ENCODE results near the gene SDHAF1. TPM values are rescaled to one million over a fixed set of nuclear protein-coding genes. Genes with fewer than 3 reads are reported as not detected.
"Not testable (repeated sequence)": the region's sequence is repeated elsewhere in the genome, so short reads cannot be mapped to it uniquely, and the experiment has no call there.

Gene SDHAF1
- polyA plus RNA-seq, 3 donors = 10.6 to 15.7 (median 15.3) TPM

GRCh38 chr19:35977446-35978222 lies 17.4 kb upstream of the SDHAF1 start:
- no peak for DNase-seq (ENCODE audit: extremely low read depth in 1 of 11, low read depth in 9 of 11, low spot score in 4 of 11)

GRCh38 chr19:35978271-35978670 lies 16.7 kb upstream of the SDHAF1 start:
- no peak for DNase-seq (ENCODE audit: extremely low read depth in 1 of 11, low read depth in 9 of 11, low spot score in 4 of 11)

DNA sequence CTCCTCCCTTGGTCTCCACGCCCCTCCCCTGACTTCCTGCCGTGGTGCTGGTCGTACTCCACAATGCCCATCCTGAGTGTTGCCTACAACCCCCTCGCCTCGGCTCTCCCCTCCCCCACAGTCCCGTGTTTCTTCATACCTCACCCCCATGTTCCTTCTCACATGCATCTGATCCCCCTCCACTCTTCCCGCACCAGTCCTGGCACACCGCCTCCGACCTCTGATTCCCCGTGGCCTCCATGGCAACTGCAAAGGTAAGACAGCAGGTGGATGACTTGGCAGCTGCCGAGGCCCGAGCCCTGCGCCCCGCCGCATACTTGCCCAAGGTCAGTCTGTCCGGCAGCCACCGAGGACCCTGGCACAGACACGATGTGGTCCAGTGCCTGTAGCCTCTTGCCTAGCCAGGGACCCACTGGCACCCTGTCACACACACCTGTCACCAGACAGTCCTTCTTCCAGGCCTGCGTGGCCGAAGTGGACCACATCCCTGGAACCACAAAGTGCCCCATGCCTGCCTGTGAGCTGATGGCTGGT lies 16.1 kb upstream of the SDHAF1 start:
- DNase-seq (ENCODE audit: extremely low read depth in 1 of 11, low read depth in 9 of 11, low spot score in 4 of 11) = no peak

DNA sequence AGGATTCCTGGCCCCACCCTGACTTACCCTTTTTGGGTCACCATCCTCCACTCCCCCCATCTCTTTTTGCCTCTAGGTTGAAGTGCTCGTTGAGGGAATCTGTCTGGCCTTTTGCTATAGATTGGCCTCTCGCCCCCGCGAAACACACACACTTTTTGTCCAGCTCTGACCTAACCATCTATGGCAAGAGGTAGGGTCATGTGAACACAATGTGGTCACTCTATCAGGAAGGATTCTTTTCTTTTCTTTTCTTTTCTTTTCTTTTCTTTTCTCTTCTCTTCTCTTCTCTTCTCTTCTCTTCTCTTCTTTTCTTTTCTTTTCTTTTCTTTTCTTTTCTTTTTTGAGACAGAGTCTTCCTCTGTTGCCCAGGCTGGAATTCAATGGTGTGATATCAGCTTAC lies 14.0 kb upstream of the SDHAF1 start:
- not testable (repeated sequence) for DNase-seq (ENCODE audit: extremely low read depth in 1 of 11, low read depth in 9 of 11, low spot score in 4 of 11)

DNA sequence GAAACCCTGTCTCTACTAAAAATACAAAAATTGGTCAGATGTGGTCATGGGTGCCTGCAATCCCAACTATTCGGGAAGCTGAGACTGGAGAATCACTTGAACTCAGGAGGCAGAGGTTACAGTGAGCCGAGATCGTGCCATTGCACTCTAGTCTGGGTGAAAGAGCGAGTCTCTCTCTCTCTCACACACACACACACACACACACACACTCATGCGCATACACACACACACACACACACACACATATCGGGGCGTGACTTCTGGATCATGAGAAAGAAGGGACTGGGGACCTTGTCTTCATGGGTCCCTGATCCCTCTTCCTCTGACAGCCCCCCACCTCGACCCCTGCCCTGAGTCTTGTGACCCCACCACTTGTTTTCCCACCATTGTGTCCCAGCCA lies 11.8 kb upstream of the SDHAF1 start:
- DNase-seq (ENCODE audit: extremely low read depth in 1 of 11, low read depth in 9 of 11, low spot score in 4 of 11) = no peak

- no peak for DNase-seq (ENCODE audit: extremely low read depth in 1 of 11, low read depth in 9 of 11, low spot score in 4 of 11)
Observed at GRCh38 chr19:35986111-35986510, 8.9 kb upstream of the SDHAF1 start.

GRCh38 chr19:35986664-35987570 lies 8.1 kb upstream of the SDHAF1 start:
- no peak for DNase-seq (ENCODE audit: extremely low read depth in 1 of 11, low read depth in 9 of 11, low spot score in 4 of 11)

DNA sequence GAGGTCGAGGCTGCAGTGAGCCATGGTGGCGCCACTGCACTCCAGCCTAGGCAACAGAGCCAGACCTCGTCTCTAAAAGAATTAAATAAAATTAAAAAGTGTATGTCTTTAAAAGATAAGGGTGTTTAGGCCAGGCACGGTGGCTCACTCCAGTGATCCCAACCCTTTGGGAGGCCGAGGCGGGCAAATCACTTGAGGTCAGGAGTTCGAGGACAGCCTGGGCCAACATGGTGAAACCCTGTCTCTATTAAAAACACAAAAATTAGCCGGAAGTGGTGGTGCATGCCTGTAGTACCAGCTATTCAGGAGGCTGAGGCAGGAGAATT lies 7.5 kb upstream of the SDHAF1 start:
- DNase-seq (ENCODE audit: extremely low read depth in 1 of 11, low read depth in 9 of 11, low spot score in 4 of 11) = no peak

GRCh38 chr19:35988824-35989223 lies 6.2 kb upstream of the SDHAF1 start:
- DNase-seq (ENCODE audit: extremely low read depth in 1 of 11, low read depth in 9 of 11, low spot score in 4 of 11) = no peak

- DNase-seq (ENCODE audit: extremely low read depth in 1 of 11, low read depth in 9 of 11, low spot score in 4 of 11) = no peak
Observed at GRCh38 chr19:35990156-35990555, 4.8 kb upstream of the SDHAF1 start.

GRCh38 chr19:35990771-35991730 lies 3.9 kb upstream of the SDHAF1 start:
- DNase-seq (ENCODE audit: extremely low read depth in 1 of 11, low read depth in 9 of 11, low spot score in 4 of 11) = no peak

DNA sequence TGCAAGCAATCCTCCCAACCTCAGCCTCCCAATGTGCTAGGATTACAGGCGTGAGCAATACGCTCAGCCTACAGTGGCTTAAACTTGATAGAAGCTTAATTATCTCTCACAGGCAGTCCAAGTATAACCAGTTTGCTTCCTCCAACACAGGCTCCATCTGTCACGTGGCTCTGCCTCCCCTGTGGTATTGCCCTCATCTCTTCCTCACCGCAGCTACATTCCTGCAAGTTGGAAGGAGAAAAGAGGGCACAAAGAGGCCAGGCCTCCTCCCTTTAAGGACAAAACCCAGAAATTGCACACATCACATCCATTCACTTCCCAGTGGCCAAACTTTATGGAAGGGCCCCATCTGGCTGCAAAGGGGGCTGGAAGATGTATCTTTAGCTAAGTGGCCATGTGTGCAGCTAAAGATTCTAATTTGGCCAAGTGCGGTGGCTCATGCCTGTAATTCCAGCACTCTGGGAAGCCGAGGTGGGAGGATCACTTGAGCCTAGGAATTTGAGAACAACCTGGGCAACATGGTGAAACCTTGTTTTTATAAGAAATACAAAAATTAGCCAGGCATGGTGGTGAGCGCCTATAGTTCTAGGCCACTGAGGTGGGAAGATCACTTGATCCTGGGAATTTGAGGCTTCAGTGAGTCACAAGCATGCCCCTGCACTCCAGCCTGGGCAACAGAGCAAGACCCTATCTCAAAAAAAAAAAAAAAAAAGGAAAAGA lies 3.1 kb upstream of the SDHAF1 start:
- no peak for DNase-seq (ENCODE audit: extremely low read depth in 1 of 11, low read depth in 9 of 11, low spot score in 4 of 11)

DNA sequence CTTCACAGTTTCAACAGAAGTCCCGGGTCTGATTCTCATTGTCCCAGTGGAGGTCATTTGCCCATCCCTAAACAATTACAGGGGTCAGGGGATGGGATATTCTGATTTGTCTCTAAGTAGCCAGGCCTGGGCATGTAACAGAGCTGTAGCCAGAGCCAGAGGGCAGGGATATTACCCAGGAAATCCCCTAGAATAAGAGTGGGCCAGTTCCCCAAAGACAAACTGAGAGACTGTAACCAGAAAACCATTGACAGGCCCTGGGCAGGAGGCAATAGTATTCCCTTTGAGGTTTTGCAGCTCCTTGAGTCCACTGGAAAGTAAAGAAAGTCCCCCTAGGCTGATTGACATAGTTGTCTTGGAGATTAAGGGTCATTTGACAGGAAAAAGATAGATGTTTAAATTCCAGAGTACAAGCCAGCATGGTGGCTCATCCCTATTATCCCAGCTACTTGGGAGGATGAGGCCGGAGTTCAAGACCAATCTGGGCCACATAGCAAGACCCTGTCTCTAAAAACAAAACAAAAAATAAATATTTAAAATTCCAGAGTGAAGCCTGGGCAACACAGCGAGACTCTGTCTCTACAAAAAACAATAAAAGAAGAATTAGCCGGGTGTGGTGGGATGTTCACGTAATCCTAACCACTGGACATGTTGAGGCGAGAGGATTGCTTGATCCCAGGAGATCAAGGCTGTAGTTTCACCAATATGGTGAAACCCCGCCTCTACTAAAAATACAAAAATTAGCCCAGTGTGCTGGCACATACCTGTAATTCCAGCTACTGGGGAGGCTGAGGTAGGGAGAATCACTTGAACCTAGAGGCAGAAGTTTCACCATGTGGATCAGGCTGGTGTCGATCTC lies 1.9 kb upstream of the SDHAF1 start:
- DNase-seq (ENCODE audit: extremely low read depth in 1 of 11, low read depth in 9 of 11, low spot score in 4 of 11) = no peak

DNA sequence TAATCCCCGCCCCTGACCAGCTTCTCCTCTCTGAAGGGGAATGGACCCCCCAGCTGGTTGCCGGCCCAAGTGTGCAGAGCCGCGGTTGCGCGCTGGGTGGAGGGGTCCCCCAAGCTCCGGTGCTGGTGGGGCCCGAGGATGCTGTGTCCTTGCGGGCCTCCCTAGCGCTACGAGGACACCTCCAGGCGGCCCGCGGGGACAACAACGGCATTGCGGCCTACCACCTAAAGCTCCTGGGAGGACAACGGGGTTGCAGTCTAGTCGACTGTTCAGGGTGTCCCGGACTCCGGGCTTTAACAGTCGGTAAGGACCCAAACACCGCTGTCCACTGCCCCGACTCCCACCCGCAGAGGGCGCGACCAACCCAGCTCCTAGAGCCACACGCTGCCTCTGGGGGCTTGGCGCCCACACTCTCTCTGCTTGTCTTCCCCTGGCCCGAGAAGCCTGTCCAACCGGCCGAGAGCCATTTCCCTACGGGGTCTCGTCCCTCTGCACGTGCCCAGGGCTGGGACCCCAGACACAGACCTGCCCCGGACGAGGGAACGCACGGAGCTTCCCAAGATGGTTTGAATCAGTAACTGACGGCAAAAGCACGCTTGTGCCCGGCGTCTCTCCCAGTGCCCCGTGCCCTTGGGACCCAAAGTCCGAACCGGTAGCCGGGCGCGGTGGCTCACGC lies 927 bp upstream of the SDHAF1 start:
- DNase-seq (ENCODE audit: extremely low read depth in 1 of 11, low read depth in 9 of 11, low spot score in 4 of 11) = no peak

DNA sequence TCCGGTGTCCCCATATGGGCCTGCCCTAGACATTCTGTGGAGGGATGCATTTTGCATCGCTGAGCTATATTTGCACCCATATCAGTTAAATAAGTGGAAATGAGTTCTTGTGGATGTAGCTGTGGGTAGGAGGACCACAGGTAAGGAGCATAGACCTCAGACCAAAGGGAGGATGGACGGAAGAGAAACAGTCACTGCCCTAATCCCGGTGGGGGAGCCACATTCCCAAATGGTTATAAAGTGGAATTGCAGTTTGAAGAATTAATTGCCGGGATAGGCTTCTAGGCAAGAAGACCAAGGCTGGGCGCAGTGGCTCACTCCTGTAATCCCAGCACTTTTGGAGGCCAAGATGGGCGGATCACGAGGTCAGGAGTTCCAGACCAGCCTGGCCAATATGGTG lies 1.8 kb downstream of the SDHAF1 start:
- DNase-seq (ENCODE audit: extremely low read depth in 1 of 11, low read depth in 9 of 11, low spot score in 4 of 11) = no peak

DNA sequence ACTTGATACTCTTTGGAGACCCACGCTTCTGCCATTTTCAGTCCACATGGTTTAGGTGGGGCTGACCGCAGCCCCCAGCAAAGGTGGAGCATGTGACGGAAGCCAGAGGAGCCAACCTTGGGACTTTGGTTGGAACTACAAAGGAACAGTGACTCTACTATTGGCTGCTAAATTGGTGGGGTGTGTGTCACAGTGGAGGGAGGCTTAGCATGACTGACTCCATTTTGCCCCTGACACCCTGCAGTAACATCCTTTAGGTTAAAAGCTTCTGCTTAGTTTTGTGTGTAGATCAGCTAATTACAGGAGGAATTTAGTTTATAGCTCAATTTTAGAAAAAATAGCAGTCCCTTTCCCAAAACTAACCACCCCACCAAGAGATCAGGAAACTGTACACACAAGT lies 6.6 kb downstream of the SDHAF1 start:
- no peak for DNase-seq (ENCODE audit: extremely low read depth in 1 of 11, low read depth in 9 of 11, low spot score in 4 of 11)

- no peak for DNase-seq (ENCODE audit: extremely low read depth in 1 of 11, low read depth in 9 of 11, low spot score in 4 of 11)
Observed at GRCh38 chr19:36003284-36003683, 8.3 kb downstream of the SDHAF1 start.

All from renal cortex interstitium (tissue), 11 donors.